ENCODE data around the gene RPL27A. TPM values are rescaled to one million over a fixed set of nuclear protein-coding genes. Genes with fewer than 3 reads are reported as not detected.

The RPL27A gene
- total RNA-seq, 2 donors from 2014 or later = 1,682 to 1,804 TPM

DNA sequence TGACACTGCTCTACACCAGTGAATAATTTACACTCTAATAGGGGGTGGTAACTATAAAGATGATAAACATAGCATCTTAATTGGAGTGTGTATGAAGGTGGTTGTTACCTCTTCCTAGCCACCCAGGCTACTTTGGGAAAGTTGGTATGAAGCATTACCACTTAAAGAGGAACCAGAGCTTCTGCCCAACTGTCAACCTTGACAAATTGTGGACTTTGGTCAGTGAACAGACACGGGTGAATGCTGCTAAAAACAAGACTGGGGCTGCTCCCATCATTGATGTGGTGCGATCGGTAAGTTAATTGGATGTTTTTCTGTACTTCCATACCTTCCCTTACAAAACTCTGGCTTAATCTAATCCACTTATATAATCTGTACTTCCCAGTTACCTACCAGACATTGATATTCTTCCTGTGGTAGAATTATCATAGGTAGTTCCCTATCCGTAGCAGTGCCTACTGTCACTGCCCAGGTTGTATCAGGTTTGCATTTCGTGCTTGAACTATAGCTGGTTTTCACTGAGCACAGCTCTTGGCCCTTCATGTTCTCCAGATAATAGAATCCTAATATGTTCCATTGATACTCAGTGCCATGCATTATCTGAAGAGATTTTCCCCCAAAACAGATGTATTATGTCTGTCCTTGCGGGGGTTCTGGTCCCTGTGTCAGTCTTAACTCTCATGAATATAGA lies 2.2 kb downstream of the RPL27A start:
- peaks cover 46% of the 10 kb centered on the region for H3K4me1 Mint-ChIP-seq
- ATAC-seq = no peak
- H3K4me3 Mint-ChIP-seq = peak overlapping the region; percentile 94

DNA sequence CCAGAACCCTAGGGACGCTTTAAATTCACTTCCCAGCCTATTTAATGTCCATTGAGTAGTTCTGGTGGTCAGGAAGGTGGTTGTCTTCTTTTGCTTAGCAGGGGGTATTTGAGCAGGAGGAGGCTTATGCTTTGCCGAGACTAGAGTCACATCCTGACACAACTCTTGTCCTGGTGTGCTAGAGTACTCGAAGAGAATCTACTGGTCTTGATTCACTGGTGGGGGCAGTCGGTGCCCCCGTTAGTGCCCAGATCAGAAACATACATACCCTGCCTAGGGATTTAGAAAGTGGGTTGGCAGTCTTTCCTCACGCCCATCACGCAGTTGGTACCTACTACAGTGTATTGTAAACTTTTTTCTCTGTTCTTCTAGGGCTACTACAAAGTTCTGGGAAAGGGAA lies 2.7 kb downstream of the RPL27A start:
- ATAC-seq (no peak), DNase-seq (no peak)
- Mint-ChIP-seq H3K27ac (peak overlapping the region; percentile 95), H3K27me3 (no peaks in the 10 kb centered on the region), H3K4me1 (peaks cover 50% of the 10 kb centered on the region), H3K36me3 (ENCODE audit: low read depth) (peaks cover 11% of the 10 kb centered on the region), H3K4me3 (peak overlapping the region; percentile 71)
- no peaks in the 10 kb centered on the region for H3K9me3 ChIP-seq (ENCODE audit: control insufficient read depth, low read length, poor library complexity, severe bottlenecking)

More for the DNA sequence above, 2.2 kb downstream of the RPL27A start:
- no peaks in the 10 kb centered on the region for H3K9me3 ChIP-seq (ENCODE audit: control insufficient read depth, low read length, poor library complexity, severe bottlenecking)
- DNase-seq = no peak
- peaks cover 11% of the 10 kb centered on the region for H3K36me3 Mint-ChIP-seq (ENCODE audit: low read depth)
- no peaks in the 10 kb centered on the region for H3K27me3 Mint-ChIP-seq
- peak overlapping the region; percentile 95 for H3K27ac Mint-ChIP-seq

DNA sequence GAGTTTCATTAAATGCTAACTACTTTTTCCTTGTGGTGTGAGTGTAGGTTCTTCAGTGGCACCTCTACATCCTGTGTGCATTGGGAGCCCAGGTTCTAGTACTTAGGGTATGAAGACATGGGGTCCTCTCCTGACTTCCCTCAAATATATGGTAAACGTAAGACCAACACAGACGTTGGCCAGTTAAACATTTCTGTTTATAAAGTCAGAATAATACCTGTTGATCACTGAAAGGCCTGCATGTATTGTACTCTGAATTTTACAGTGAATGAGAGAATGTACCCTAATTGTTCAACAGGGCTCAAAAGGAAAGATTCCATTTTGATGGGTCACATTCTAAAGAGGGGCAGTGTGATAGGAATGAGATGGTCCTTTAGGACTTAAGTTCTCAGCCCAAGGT lies 3.2 kb downstream of the RPL27A start:
- H3K9me3 ChIP-seq (ENCODE audit: control insufficient read depth, low read length, poor library complexity, severe bottlenecking) = no peaks in the 10 kb centered on the region
- Mint-ChIP-seq H3K4me3 (peak overlapping the region; percentile 25), H3K36me3 (ENCODE audit: low read depth) (peaks cover 11% of the 10 kb centered on the region), H3K4me1 (peaks cover 50% of the 10 kb centered on the region), H3K27me3 (no peaks in the 10 kb centered on the region), H3K27ac (peak overlapping the region; percentile 95)
- ATAC-seq (no peak), DNase-seq (no peak)

DNA sequence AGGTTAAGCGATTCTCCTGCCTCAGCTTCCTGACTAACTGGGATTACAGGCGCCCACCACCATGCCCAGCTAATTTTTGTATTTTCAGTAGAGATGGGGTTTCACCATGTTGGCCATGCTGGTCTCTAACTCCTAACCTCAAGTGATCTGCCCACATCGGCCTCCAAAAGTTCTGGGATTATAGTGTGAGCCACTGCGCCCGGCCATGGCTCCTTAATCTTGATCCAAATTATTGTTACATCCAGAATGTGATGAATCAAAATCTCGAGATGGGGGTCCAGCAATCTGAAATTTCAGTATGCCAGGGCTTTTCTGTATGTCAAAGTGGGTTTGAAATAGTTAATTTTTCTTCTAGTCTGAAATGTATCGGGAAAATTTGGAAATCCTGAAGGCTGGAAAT lies 3.7 kb downstream of the RPL27A start:
- no peaks in the 10 kb centered on the region for H3K27me3 Mint-ChIP-seq
- peak overlapping the region; percentile 95 for H3K27ac Mint-ChIP-seq
- no peaks in the 10 kb centered on the region for H3K9me3 ChIP-seq (ENCODE audit: control insufficient read depth, low read length, poor library complexity, severe bottlenecking)
- DNase-seq (no peak), ATAC-seq (no peak)
- no peak overlapping the region for H3K4me3 Mint-ChIP-seq
- H3K36me3 Mint-ChIP-seq (ENCODE audit: low read depth) = peaks cover 11% of the 10 kb centered on the region
- H3K4me1 Mint-ChIP-seq = peaks cover 50% of the 10 kb centered on the region

DNA sequence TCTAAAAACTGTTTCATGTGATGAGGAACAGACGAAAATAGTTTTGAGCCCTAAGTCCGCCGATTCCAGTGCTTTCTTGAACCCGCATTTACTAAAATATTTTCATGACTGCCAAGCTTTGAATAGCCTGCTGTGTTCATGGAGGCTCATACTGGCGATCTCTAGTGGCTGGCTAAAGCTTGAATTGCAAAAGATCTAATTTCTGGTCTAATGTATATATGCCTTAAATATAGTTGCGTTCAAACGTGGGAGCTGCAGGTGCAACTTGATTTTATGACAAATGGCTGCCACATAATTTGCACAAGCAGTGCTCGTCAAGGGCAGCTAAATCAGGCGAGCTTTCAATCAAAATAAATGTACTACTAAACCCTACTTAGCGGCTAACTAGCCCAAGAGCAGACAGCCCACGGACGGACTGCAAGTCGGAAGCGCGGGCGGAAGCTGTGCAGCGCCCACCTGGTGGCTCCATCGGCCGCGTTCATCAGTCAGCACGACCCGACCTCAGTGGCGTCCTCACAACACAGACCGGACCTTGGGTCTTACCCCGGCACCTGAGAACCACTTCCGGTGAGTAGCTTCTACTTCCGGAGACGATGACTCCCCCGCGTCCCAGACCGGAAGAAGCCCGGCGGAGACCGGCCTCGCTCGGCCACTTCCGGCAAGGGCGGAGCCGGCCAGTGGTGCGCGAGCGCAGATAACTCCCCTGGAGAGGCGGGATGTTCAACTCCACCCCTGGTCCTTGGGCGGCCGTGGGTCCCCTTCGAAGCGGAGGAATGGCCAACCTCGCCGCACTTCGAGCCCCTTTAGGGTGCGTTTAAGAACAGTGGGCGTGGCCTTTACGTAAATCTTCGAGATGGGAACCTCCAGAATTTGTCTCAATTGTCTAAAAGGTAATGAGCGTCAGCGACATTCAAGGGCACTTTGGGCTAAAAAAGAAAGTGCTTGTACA lies 6.1 kb downstream of the RPL27A start:
- Mint-ChIP-seq H3K4me1 (peaks cover 43% of the 10 kb centered on the region), H3K36me3 (ENCODE audit: low read depth) (peaks cover 7% of the 10 kb centered on the region)
- H3K9me3 ChIP-seq (ENCODE audit: control insufficient read depth, low read length, poor library complexity, severe bottlenecking) = no peaks in the 10 kb centered on the region

DNA sequence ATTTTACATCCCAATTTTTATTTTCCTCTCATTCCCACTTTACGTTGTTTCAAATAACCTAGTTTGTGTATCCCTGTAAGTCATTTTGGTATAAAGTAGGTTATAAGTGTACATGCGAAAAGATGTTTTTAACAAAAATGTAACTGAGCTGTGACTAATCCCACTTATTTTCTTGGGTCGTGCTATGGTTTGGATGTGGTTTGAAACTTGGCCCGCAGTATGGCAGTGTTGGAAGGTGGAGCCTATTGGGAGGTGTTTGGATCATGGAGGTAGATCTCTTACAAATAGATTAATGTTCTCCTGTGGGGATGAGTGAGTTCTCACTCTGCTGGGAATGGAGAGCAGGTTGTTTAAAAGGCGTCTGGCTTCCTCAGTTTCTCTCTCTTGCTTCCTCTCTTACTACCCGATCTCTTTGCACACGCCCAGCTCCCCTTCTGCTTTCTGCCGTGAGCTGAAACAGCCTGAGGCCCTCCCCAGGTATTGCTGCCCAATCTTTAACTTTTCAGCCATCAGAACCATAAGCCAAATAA lies 7.2 kb downstream of the RPL27A start:
- ATAC-seq (no peak), DNase-seq (no peak)
- peaks cover 5% of the 10 kb centered on the region for H3K36me3 Mint-ChIP-seq (ENCODE audit: low read depth)
- peak overlapping the region; percentile 94 for H3K4me3 Mint-ChIP-seq
- no peaks in the 10 kb centered on the region for H3K27me3 Mint-ChIP-seq
- peaks cover 37% of the 10 kb centered on the region for H3K4me1 Mint-ChIP-seq
- H3K9me3 ChIP-seq (ENCODE audit: control insufficient read depth, low read length, poor library complexity, severe bottlenecking) = no peaks in the 10 kb centered on the region
- peak overlapping the region; percentile 97 for H3K27ac Mint-ChIP-seq

More for the DNA sequence above, 6.1 kb downstream of the RPL27A start:
- peak; percentile 80 for ATAC-seq
- peak; percentile 47 to 74 (median 69) for DNase-seq
- Mint-ChIP-seq H3K27me3 (no peaks in the 10 kb centered on the region), H3K4me3 (peak overlapping the region; percentile 94), H3K27ac (peak overlapping the region; percentile 97)

DNA sequence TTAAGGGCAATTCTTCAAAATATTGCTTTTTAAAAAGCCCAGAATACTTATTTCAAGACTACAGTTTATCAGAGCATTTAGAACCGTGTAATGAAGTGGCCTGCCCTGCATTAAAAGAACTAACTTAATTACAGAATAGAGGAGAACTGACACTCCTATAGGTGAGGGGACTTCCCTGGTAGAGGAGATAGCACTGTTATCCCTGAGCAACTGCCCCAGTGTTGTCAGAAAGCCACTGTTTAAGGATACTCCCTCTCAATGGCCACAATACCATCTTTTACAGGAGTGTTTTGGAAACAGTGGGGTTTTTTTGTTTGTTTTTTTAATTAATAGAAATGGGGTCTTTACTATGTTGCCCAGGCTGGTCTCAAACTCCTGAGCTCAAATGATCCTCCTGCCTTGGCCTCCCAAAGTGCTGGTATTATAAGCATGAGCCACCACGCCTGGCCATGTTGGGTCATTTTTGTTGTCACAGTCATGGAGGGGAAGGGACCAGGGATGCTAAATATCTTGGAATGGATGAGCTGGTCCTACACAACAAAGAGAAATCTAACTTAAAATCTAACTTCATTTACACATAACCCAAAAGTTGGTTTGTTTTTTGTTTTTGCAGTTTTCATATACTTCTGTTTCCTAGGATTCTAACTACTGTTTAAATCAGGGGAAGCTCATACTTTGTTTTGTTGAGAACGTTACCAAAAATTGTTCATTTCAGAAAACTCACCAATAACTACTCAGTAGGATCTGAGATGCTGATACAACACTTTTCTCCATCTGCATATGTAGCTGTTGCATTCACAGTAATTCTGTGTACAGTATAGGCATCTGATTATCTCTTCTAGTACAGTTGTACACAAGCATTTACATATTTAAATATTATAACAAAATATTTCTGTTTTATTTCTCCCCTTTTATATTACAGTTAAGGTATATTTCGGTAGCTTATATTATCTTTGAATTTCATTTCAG lies 8.1 kb downstream of the RPL27A start:
- no peak for ATAC-seq
- Mint-ChIP-seq H3K27ac (peak overlapping the region; percentile 97), H3K36me3 (ENCODE audit: low read depth) (no peaks in the 10 kb centered on the region)

DNA sequence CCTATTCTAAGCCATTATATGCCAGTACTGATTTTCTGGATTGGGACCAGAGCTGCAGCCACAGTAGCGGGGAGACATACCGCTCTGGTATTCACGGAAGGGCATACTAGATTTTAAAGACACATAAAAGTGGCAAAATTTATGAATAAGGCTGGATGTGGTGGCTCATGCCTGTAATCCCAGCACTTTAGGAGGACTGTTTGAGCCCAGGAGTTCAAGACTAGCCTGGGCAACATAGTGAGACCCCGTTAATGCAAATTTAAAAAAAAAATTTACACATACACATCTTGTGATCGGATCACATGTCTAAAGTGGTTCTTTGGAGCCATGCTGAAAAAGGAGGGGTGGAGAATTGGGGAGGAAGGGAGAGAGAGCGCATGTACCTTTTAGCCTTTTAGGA lies 9.0 kb downstream of the RPL27A start:
- Mint-ChIP-seq H3K27me3 (no peaks in the 10 kb centered on the region), H3K27ac (no peak overlapping the region), H3K4me1 (peaks cover 30% of the 10 kb centered on the region), H3K36me3 (ENCODE audit: low read depth) (no peaks in the 10 kb centered on the region), H3K4me3 (no peak overlapping the region)
- ATAC-seq (no peak), DNase-seq (no peak)
- H3K9me3 ChIP-seq (ENCODE audit: control insufficient read depth, low read length, poor library complexity, severe bottlenecking) = no peaks in the 10 kb centered on the region

More for the DNA sequence above, 8.1 kb downstream of the RPL27A start:
- Mint-ChIP-seq H3K4me1 (peaks cover 31% of the 10 kb centered on the region), H3K27me3 (no peaks in the 10 kb centered on the region), H3K4me3 (peak overlapping the region; percentile 94)
- DNase-seq = no peak
- H3K9me3 ChIP-seq (ENCODE audit: control insufficient read depth, low read length, poor library complexity, severe bottlenecking) = no peaks in the 10 kb centered on the region

DNA sequence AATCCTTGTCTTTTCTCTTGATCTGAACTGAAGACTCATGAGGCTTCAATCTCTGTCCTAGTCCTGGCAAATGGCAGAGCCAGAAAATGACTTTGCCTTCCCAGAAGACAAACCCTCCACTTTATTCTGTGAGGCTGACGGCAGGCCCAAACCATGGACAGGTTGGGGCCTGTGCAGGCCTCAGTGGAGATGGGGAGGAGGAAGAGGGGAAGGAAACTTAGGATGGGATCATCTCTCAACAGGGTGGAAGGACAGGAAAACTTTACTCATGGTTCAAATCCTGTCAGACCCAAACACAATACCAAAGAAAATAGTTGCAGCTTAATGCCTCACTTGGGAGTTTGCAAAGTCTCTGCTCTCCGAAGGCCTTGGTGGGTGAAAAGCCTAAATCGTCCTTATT lies 9.8 kb downstream of the RPL27A start:
- Mint-ChIP-seq H3K4me1 (peaks cover 28% of the 10 kb centered on the region), H3K27me3 (no peaks in the 10 kb centered on the region), H3K27ac (peak overlapping the region; percentile 27), H3K36me3 (ENCODE audit: low read depth) (peaks cover 2% of the 10 kb centered on the region), H3K4me3 (no peak overlapping the region)
- DNase-seq = no peak
- no peaks in the 10 kb centered on the region for H3K9me3 ChIP-seq (ENCODE audit: control insufficient read depth, low read length, poor library complexity, severe bottlenecking)
- ATAC-seq = no peak

DNA sequence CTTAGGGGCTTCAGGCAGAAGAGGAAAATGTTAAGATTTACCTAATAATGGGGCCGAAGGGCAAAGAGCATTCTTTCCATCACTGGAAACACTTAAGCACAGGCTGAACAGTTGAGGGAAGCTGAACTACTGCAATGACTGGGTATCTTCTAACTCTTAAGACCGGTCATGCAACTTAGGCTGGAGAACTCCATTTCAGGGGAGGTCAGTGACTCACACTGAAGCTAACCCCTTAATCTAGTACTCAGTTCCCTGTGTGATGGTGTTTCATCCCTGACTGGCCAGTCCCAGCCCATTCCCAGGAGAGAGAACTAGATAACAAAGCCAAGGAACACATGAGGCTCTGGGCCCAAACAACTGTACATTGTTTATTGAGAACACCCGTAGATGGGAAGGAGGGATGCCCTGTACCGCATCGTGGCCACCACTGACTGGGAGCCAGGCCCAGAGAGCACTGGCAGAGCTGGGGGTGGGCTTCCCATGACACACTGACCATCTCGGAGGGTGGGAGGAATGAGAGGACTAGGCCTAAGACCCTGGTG lies 10.5 kb downstream of the RPL27A start:
- Mint-ChIP-seq H3K36me3 (ENCODE audit: low read depth) (peaks cover 2% of the 10 kb centered on the region), H3K27ac (no peak overlapping the region), H3K4me3 (no peak overlapping the region), H3K4me1 (peaks cover 24% of the 10 kb centered on the region), H3K27me3 (no peaks in the 10 kb centered on the region)
- ATAC-seq (no peak), DNase-seq (no peak)
- no peaks in the 10 kb centered on the region for H3K9me3 ChIP-seq (ENCODE audit: control insufficient read depth, low read length, poor library complexity, severe bottlenecking)

DNA sequence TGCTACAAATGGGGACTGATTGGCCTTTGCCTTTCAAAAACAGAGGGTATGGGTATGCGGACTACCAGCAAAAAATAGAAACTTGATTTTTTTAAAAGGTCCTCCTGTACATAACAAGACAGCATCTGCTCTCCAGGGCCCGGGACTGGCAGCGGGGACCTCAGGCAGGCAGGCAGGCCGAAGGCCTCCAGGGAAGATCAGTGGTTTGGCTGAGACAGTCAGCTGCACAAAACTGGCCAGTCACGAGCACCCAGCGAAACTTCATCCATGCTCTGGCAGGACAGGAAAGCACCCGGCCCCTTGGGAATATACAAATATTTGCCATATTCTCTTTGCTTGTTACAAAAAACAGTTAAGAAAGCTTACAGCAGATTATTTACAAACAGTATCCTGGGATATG lies 11.0 kb downstream of the RPL27A start:
- H3K27ac Mint-ChIP-seq = no peak overlapping the region
- peaks cover 20% of the 10 kb centered on the region for H3K4me1 Mint-ChIP-seq

DNA sequence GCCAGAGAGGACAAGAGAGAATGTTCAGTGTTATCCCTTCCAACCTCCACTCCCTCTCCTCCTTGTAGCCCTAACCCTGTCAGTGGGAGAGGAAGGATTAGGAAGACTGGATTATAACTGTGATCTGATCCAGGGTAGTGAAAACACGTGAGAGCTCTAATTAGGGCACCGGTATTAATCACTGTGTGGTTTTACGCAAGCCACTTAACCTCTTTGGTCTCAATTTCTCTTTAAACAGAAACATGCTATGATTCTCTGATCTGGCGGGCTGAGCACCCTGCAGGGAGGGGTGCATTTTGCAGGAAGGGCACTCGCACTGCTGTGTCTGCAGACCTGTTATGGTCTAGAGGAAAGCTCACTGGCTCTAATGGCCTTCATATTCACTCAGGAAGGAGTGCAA lies 11.5 kb downstream of the RPL27A start:
- no peak for DNase-seq
- peaks cover 2% of the 10 kb centered on the region for H3K36me3 Mint-ChIP-seq (ENCODE audit: low read depth)
- no peak for ATAC-seq
- H3K27ac Mint-ChIP-seq = no peak overlapping the region
- H3K4me3 Mint-ChIP-seq = no peak overlapping the region
- H3K27me3 Mint-ChIP-seq = no peaks in the 10 kb centered on the region
- H3K4me1 Mint-ChIP-seq = peaks cover 17% of the 10 kb centered on the region
- H3K9me3 ChIP-seq (ENCODE audit: control insufficient read depth, low read length, poor library complexity, severe bottlenecking) = no peaks in the 10 kb centered on the region

More for the DNA sequence above, 11.0 kb downstream of the RPL27A start:
- H3K27me3 Mint-ChIP-seq = no peaks in the 10 kb centered on the region
- H3K4me3 Mint-ChIP-seq = no peak overlapping the region
- peaks cover 2% of the 10 kb centered on the region for H3K36me3 Mint-ChIP-seq (ENCODE audit: low read depth)
- ATAC-seq = no peak
- no peaks in the 10 kb centered on the region for H3K9me3 ChIP-seq (ENCODE audit: control insufficient read depth, low read length, poor library complexity, severe bottlenecking)
- no peak for DNase-seq
